ENCODE measurements around the gene RNU6-9. TPM values are rescaled to one million over a fixed set of nuclear protein-coding genes. Genes with fewer than 3 reads are reported as not detected.

RNU6-9 gene
- total and polyA plus RNA-seq, 2 donors = not detected

- Histone ChIP-seq H3K27ac (ENCODE audit: low read depth) (no peak overlapping the region), H3K4me3 (ENCODE audit: low read depth, low read length) (no peak overlapping the region), H3K36me3 (ENCODE audit: insufficient read depth) (peaks cover 3% of the 10 kb centered on the region), H3K4me1 (ENCODE audit: insufficient read depth) (no peaks in the 10 kb centered on the region)
- 90% methylated on average over 14 of the region's 14 CpGs for WGBS
- no peak for DNase-seq (ENCODE audit: extremely low spot score)
Observed at GRCh38 chr19:902446-903226, 9.4 kb downstream of the RNU6-9 start.

DNA sequence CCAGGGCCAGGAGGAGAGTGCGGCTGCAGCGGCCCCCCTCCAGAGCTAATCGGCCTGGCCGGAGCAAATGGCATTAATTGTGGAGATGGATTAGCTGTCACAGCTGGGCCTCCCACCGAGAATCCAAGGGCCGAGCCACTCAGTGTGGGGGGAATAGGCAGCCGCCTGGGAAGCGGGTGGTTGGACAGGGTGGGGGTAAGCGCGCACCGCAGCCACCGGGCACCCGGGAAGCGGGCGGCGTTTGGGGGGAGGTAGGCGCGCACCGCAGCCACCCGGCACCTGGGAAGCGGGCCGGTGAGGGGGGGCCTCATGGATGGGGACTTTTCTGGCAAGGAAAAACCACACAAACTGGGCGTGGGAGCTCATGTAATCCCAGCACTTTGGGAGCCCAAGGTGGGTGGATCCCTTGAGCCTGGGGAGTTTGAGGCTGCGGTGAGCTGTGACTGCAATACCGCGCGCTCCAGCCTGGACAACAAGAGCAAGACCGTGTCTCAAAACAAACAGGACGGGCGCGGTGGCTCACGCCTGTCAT, 10.0 kb downstream of the RNU6-9 start:
- Histone ChIP-seq H3K36me3 (ENCODE audit: insufficient read depth) (peaks cover 3% of the 10 kb centered on the region), H3K4me1 (ENCODE audit: insufficient read depth) (no peaks in the 10 kb centered on the region), H3K27ac (ENCODE audit: low read depth) (no peak overlapping the region), H3K4me3 (ENCODE audit: low read depth, low read length) (no peak overlapping the region)
- 45% methylated on average over 32 of the region's 32 CpGs for WGBS
- DNase-seq (ENCODE audit: extremely low spot score) = no peak

DNA sequence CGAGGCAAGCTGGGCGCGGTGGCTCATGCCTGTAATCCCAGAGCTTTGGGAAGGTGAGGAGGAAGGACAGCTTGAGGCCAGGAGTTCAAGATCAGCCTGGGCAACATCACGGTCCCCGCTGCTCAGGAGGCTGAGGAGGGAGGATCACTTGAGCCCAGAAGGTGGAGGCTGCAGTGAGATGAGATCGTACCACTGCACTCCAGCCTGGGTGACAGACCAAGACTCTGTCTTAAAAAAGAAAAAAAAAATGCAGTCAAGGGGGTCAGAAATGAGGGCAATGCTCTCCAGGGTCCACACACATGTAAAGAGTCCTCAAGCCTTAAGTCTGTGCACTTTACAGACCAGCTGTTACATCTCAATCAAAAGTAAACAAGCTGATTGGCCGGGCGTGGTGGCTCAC, 11.3 kb downstream of the RNU6-9 start:
- no peak overlapping the region for H3K27ac ChIP-seq (ENCODE audit: low read depth)
- WGBS = 93% methylated on average over 8 of the region's 8 CpGs
- peaks cover 3% of the 10 kb centered on the region for H3K36me3 ChIP-seq (ENCODE audit: insufficient read depth)
- H3K4me3 ChIP-seq (ENCODE audit: low read depth, low read length) = no peak overlapping the region
- H3K4me1 ChIP-seq (ENCODE audit: insufficient read depth) = no peaks in the 10 kb centered on the region
- DNase-seq (ENCODE audit: extremely low spot score) = no peak

GRCh38 chr19:906480-906879, 13.2 kb downstream of the RNU6-9 start:
- WGBS = 94% methylated on average over 7 of the region's 7 CpGs

GRCh38 chr19:907183-907853, 14.0 kb downstream of the RNU6-9 start:
- DNase-seq (ENCODE audit: extremely low spot score) = no peak
- WGBS = 80% methylated on average over 14 of the region's 14 CpGs
- Histone ChIP-seq H3K27ac (ENCODE audit: low read depth) (no peak overlapping the region), H3K4me3 (ENCODE audit: low read depth, low read length) (no peak overlapping the region), H3K4me1 (ENCODE audit: insufficient read depth) (no peaks in the 10 kb centered on the region), H3K36me3 (ENCODE audit: insufficient read depth) (no peaks in the 10 kb centered on the region)

More at GRCh38 chr19:906480-906879, 13.2 kb downstream of the RNU6-9 start:
- H3K36me3 ChIP-seq (ENCODE audit: insufficient read depth) = no peaks in the 10 kb centered on the region
- no peak overlapping the region for H3K4me3 ChIP-seq (ENCODE audit: low read depth, low read length)
- H3K27ac ChIP-seq (ENCODE audit: low read depth) = no peak overlapping the region
- DNase-seq (ENCODE audit: extremely low spot score) = no peak
- H3K4me1 ChIP-seq (ENCODE audit: insufficient read depth) = no peaks in the 10 kb centered on the region

- Histone ChIP-seq H3K4me1 (ENCODE audit: insufficient read depth) (no peaks in the 10 kb centered on the region), H3K4me3 (ENCODE audit: low read depth, low read length) (peak overlapping the region; percentile 97), H3K36me3 (ENCODE audit: insufficient read depth) (no peaks in the 10 kb centered on the region), H3K27ac (ENCODE audit: low read depth) (no peak overlapping the region)
- 77% methylated on average over 54 of the region's 54 CpGs for WGBS
- DNase-seq (ENCODE audit: extremely low spot score) = no peak
Observed at GRCh38 chr19:911197-912033, 18.1 kb downstream of the RNU6-9 start.

DNA sequence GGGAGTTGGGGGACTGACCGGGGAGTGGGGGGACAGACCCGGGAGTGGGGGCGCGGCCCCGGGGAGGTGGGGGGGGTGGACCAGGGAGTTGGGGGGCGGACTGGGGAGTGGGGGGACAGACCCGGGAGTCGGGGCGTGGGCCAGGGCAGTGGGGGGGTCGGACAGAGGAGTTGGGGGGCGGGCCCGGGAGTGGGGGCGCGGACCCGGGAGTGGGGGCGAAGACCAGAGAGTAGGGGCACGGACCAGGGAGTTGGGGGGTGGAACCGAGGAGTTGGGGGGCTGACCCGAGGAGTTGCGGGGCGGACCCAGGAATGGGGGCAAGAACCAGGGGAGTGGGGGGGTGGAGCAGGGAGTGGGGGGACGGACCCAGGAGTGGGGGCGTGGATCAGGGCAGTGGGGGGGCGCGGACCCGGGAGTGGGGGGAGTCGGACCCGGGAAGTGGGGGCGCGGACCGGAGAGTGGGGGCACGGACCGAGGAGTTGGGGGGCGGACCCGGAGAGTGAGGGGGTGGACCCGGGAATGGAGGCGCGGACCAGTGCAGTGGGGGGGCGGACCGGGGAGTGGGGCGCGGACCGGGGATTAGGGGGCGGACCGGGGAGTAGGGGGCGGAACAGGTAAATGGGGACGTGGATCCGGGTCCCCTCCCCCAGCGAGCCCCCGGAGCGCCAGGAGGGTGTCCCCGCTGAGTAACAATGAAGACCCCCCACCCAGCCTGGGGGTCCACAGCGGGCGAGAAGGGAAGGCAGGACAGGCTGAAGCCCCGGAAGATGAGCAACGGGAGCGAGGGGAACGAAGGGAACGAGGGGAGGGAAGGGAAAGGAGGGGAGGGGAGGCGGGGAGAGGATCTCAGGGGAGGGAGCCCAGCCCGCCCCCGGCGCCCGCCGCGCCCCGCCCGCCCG, 19.1 kb downstream of the RNU6-9 start:
- Histone ChIP-seq H3K27ac (ENCODE audit: low read depth) (peak overlapping the region; percentile 92), H3K4me3 (ENCODE audit: low read depth, low read length) (peak overlapping the region; percentile 97), H3K36me3 (ENCODE audit: insufficient read depth) (no peaks in the 10 kb centered on the region), H3K4me1 (ENCODE audit: insufficient read depth) (peaks cover 2% of the 10 kb centered on the region)
- no peak for DNase-seq (ENCODE audit: extremely low spot score)
- WGBS = 4% methylated on average over 68 of the region's 69 CpGs

- H3K4me3 ChIP-seq (ENCODE audit: low read depth, low read length) = peak within 1 kb of the TSS; percentile 97
- 1% methylated on average over 76 of the region's 76 CpGs for WGBS
Observed at GRCh38 chr19:913080-913748, 19.9 kb downstream of the RNU6-9 start, which contains the start of gene R3HDM4. R3HDM4 (minus strand) TSS chr19:913219; CDS start chr19:913157, 62 bp downstream.

DNA sequence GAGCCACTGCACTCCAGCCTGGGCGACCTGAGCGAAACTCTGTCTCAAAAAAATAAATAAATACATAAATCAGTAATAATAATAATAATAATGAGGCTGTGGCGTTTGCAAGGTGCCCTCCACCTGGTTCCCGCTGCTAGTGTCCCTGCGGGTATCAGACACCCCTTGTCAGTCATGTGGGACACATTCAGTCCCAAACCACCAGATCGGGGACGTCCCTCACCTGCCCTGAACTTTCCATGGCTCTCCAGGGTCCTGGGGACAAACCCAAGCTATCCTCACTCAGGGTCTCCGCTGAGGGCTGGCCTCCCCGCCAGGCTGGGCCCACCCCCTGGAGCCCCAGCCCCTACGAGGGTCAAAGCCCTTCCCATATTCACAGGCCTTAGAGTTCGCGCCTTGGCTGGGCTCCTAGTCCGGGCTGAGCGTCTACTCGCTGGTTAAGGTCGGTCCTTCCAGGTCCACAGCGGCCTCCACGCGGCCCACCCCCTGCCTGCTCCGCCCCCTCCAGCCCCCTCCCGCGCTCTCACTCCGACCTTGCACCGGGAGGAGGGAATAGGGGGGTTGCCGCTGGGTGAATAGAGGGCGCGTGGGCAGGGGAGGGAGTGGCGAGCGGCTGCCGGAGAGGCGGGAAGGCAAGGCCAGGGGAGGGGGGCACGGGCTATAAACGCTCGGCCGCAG, 23.5 kb downstream of the RNU6-9 start:
- WGBS = 18% methylated on average over 35 of the region's 35 CpGs
- H3K4me3 ChIP-seq (ENCODE audit: low read depth, low read length) = peak overlapping the region; percentile 34
- DNase-seq (ENCODE audit: extremely low spot score) = no peak
- H3K27ac ChIP-seq (ENCODE audit: low read depth) = no peak overlapping the region
- H3K36me3 ChIP-seq (ENCODE audit: insufficient read depth) = no peaks in the 10 kb centered on the region
- peaks cover 2% of the 10 kb centered on the region for H3K4me1 ChIP-seq (ENCODE audit: insufficient read depth)

More at GRCh38 chr19:913080-913748, 19.9 kb downstream of the RNU6-9 start, which contains the start of gene R3HDM4:
- Histone ChIP-seq H3K36me3 (ENCODE audit: insufficient read depth) (no peaks in the 10 kb centered on the region), H3K27ac (ENCODE audit: low read depth) (peak within 1 kb of the TSS; percentile 92), H3K4me1 (ENCODE audit: insufficient read depth) (peaks cover 2% of the 10 kb centered on the region)
- DNase-seq (ENCODE audit: extremely low spot score) = no peak

DNA sequence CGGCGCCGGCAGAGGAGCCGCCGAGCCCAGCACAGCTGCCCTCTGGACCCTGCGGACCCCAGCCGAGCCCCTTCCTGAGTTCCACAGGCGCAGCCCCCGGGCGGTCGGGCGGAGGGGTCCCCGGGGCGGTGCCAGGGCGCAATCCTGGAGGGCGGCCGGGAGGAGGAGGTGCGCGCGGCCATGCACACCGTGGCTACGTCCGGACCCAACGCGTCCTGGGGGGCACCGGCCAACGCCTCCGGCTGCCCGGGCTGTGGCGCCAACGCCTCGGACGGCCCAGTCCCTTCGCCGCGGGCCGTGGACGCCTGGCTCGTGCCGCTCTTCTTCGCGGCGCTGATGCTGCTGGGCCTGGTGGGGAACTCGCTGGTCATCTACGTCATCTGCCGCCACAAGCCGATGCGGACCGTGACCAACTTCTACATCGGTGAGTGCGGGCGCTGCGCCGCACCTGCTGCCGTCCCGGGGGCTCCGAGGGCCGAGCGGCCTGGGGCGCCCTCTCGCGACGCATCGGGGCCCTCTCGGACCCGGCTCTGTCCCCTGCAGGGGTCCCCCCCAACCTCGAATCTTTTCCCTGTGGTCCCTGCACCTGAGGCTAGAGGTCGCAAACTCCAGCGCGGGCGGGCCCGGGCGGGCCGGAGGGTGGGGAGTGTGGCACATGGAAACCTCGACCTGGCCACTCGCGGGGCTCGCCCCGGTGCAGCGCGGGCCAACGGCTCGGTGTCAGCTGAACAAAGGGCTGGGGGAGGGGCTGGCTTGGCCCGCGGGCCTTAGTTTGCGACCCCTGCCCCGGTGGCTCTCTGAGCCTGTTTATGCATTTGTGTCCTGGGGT, 24.3 kb downstream of the RNU6-9 start, which contains the start of gene KISS1R:
TSS of gene KISS1R (plus strand) at position 11 of the 829 bp plus-strand sequence. CDS start at position 181, 170 bp downstream.
- Histone ChIP-seq H3K27ac (ENCODE audit: low read depth) (no peak within 1 kb of the TSS), H3K4me1 (ENCODE audit: insufficient read depth) (peaks cover 2% of the 10 kb centered on the region), H3K4me3 (ENCODE audit: low read depth, low read length) (peak within 1 kb of the TSS; percentile 34), H3K36me3 (ENCODE audit: insufficient read depth) (no peaks in the 10 kb centered on the region)
- 1% methylated on average over 87 of the region's 87 CpGs for WGBS
- no peak for DNase-seq (ENCODE audit: extremely low spot score)

GRCh38 chr19:918152-918437, 24.8 kb downstream of the RNU6-9 start:
- DNase-seq (ENCODE audit: extremely low spot score) = no peak
- WGBS = 3% methylated on average over 12 of the region's 12 CpGs
- no peaks in the 10 kb centered on the region for H3K36me3 ChIP-seq (ENCODE audit: insufficient read depth)
- H3K4me1 ChIP-seq (ENCODE audit: insufficient read depth) = peaks cover 2% of the 10 kb centered on the region
- no peak overlapping the region for H3K27ac ChIP-seq (ENCODE audit: low read depth)
- no peak overlapping the region for H3K4me3 ChIP-seq (ENCODE audit: low read depth, low read length)

All from urinary bladder (tissue), 4 donors.